ENCODE data around the gene AHNAK2.

The AHNAK2 gene

DNA sequence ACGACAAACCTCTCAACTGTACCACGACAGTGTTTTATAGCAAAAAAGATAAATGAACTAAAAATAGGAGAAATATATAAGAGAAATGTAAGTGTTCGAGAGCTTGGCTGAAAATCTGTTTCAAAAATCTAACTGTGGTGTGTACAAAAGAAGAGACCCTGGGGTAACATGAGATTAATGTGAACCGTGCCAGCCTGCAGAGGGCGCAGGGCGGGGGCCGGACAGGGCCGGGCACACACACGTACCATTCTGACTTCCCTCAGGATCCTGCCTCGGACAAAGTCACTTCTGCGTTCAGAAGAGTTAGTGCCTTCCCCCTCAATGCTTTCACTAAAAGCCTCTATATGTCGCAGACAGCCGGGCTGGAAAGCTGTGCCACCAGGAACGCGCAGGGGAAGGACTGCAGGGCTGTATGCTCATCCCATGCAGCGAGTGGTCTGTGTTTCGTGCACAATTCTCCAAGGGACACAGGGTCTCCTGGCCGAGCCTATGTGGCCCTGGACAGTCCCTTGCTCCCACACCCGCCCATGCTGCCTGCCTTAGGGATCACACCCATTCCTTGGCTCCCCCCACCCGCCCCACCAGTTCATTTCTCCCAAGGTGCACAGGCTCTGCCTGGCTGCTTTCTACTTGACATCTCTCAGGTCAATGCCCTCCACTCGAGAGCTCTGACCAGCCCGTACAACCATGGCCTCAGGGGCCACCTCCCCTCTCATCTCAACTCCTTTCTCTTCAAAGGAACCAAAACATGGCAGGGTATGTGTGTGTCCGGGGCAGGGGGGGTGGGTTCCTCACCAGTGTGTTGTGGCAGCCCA is 34.2 kb upstream of the AHNAK2 start:
- DNase-seq (ENCODE audit: low read depth in 2 of 2), result no peak

DNA sequence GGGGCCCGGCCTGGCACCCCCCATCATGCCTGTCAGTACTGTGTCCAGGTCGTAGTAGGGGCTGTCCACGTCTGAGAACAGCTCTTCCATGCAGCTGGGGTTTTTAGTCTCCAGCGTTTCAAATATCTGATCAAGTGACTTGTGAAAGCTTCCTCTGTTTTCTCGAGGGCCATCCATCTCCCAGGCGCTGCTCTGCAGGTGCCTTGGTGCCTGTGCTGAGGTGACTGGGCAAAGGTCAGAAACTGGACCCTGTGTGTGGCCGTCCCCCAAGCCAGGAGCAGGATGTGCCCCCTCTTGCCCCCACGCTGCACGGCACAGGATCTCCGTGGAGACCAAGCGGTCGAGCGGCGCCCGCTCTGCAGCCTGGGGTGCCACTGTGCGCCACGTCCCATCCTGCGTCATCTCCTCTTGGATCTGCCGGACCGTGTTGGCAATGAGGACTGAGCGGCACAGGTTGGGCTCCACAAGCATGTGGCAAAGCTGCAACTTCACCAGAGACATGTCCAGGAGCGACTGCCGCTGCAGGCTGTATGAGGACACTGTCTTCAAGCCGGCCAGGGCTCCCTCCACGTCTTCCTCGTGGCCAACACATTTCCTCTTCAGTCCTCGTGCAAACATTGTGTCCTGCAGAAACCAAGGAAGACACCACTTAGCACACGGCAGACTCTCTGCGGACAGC is 33.3 kb upstream of the AHNAK2 start:
- DNase-seq (ENCODE audit: low read depth in 2 of 2), result no peak

DNA sequence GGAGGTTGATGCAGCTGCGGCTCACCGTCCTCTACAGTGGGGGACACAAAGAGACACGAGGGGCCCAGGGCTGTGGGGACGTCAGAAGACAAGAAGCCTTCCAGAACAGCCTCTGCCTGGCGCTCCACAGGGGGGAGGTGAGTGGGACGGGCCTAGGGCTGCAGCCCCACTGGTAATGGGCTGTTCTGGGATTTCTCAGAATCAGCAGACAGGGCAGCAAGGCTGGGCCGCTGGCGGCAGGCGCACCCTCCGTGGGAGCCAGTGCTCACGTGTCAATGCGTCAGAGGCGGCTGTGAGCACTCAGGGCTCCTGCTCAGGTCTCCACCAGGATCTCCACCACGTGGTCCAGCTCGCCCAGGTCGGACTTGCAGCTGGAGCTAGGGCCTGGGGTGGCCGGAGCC is 32.7 kb upstream of the AHNAK2 start:
- DNase-seq (ENCODE audit: low read depth in 2 of 2), result no peak

DNA sequence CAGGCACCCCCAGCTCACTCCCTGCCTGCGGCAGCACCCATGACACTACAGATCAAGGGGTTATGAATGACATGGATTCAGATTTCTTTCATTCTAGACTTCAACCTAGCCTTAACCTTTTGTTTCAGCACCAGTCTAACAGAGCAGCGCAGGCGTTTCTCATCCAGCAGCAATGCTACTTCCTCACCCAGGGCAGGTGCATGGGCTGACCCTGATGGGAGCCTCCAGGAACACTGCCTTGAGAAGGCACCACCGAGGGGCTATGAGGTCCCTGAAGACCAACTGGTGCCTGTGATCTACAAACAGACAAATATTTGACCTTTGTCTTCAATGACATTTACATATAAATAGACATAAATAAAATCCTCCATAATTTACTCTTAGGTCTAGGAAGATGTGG is 31.9 kb upstream of the AHNAK2 start:
- DNase-seq (ENCODE audit: low read depth in 2 of 2), result no peak

DNA sequence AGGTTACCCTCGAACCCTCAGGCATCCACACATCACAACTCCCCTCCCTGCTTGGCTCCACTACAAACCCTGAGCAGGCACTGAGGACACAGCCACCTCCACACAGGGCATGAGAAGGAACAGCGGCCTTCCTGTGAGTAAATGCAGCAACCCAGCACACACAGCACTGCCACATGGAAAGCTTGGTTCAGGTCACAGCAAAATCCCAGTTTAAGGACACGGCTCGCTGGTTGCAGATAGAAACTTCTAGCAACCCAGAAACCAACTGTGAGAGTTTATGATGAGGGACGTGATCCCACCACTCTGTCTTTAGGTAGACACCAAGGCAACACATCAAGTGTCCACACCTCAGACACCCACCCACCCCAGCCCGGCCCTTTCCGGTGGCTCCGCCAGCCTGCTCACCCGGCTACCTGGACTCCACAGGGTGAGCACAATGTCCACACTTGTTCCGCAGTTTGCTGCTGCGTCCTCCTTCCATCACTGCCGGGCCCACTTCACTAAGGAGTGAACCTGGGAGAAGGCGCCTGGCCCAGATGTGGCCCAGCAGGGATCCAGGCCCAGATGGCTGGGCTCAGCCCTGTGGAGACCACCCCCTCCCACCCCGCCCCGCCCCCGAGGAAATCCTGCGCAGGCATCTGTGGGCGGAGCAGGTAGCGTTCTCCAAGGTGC is 29.6 kb upstream of the AHNAK2 start:
- DNase-seq (ENCODE audit: low read depth in 2 of 2), result no peak

DNA sequence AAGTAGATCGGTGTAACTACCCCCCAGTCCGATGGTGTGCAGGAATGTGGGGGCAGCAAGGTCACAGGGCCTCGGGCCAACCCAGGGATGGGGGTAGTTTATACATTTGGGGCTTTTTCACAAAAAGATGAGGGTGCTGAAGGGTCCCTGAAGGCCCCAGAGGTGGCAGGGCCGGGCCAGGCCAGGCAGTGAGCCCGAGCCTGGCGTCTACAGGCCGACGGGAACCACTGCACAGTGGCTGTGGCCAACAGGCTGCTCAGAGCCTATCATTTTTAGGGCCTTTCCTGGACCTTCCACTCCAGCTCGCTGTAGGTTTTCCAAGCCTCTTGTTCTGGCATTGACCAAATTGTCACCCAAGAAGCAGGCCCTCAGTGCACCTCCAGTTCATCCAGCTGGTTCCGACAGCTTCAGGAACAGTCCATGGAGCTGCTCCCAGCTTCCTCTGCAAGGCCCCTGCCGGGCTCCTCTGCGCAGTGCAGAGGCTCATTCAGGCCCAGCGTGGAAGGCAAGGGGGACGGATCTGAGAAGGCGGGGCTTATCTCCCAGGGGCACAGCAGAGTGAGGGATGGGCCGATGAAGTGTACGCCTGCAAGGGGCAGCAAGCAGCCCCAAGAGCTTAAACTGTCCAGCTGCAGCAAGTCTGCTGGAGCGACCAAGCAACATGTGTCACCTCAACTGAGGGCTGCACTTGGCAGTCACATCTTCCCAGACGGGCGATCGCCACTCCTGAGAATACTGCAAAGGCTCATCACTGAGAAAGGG is 28.8 kb upstream of the AHNAK2 start:
- DNase-seq (ENCODE audit: low read depth in 2 of 2), result no peak

DNA sequence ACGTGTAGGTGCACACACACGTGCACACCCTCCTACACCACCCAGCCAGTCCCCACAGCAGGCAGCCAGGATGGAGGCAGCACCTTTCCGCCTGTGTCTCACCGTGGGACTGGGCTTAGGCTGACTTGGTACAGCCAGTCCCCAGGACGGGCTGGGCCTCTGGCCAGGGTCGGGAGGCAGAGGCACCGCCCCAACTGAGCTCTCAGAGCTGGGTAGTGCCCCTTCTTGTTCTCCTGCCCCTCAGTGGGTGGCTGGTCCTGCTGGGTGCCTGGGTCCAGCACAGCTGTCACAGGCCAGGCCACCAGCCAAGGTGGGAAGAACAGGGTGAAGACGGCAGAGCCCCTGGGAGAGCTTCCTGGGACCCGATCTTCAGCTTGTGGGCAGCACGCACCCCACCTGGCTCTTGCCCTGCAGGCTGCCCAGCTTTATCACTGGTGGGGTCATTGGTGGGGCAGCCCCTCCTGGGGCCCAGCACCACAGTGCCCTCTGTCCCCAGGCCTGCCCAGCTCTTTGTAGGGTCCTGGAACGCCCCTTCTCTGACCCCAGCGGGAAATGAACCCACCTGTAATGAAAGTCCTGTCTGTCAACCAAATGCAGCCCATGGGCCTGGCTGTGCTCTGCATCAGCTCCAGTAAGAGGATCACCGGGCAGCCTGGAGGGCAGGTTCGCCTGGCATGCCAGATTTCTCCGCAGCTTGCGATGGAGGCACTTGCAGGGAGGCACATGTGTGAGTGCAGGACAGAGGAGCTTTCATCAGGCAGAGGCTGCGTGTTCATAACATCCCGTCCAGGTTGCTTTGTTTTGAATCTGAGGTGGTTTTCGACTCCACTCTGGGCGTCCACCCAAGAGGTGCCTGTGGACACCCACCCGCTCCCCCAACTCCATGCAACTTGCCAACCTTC is 28.0 kb upstream of the AHNAK2 start:
- no peak for DNase-seq (ENCODE audit: low read depth in 2 of 2)

DNA sequence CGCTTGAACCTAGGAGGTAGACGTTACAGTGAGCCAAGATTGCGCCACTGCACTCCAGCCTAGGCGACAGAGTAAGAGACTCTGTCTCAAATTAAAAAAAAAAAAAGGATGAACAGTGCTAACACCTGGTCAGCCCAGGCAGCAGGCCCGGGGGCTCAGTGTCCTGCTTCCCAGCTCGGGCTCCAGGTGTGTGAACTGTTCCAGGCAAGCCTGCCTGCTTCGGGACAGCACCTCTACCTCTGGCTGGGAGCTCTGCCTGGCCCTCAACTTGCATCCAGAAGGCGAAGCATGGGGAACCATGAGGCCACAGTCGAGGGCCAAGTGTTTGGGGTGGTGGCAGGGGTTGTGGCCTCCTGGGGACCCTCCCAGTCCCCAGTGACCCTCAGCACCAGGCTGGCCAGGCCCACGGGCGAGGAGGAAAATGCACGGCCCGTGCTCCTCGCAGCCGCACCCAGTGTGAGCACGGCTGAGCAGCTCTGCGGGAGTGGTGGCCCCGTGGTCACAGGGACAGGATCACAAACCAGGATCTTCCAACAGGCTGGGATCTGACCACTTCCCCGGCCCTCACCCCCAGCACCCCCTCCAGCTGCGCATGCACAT is 27.3 kb upstream of the AHNAK2 start:
- DNase-seq (ENCODE audit: low read depth in 2 of 2), result no peak

DNA sequence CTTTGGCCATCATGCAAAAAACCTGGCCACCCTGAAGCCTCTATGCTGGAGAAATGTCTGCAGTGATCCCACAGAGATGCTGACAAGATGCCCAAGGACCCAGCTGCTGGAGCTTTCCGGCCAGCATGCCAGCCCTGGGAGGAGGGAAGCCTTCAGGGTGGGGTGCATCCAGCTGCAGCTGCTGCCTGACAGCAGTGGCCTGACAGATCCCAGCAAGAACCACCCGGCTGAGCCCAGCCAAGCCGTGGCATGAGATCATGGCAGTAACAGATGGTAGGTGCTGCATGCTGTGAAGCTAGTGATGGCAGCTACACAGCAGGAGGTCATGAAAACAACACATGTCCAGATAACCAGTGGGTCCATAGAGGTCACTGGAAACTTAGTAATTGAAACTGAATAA is 21.2 kb upstream of the AHNAK2 start:
- no peak for DNase-seq (ENCODE audit: low read depth in 2 of 2)

DNA sequence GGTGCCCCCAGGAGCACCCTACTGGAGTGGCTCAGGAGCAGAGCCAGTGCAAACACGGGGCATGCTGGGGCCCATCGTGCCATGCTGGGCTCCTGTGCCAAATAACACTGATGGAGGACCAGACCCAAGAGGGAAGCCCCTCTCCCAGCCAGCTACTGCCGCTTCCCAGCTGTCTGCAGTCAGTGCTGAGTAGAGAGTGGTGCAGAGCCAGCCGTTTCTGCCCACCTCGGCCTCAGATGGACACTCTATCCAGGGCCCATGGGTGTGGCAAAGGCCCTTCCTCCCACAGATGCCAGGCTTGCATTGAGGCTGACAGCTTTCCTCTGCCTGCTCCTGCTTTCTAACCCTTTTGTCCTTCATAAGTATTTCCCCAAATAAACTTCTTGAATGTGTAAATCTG is 20.6 kb upstream of the AHNAK2 start:
- DNase-seq (ENCODE audit: low read depth in 2 of 2), result no peak

DNA sequence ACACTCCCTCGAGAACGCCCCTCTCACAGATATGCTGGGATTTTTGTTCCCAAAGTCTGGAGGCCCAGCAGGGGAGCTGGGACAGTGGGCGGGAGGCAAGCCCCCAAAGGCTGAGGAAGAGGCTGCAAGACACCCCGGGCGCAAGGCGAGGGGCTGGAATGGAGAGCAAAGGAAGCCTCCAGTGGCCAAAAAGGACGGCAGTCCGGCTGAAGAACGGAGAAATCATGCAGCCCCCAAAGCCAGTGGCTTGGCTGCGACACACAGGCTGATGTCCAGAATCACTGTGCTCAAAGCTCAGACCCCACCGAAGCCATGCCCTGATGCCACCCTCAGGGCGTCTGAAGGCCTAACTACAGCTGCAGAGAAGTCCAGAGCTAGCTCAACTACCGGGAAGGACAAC is 18.3 kb upstream of the AHNAK2 start:
- DNase-seq (ENCODE audit: low read depth in 2 of 2), result no peak

DNA sequence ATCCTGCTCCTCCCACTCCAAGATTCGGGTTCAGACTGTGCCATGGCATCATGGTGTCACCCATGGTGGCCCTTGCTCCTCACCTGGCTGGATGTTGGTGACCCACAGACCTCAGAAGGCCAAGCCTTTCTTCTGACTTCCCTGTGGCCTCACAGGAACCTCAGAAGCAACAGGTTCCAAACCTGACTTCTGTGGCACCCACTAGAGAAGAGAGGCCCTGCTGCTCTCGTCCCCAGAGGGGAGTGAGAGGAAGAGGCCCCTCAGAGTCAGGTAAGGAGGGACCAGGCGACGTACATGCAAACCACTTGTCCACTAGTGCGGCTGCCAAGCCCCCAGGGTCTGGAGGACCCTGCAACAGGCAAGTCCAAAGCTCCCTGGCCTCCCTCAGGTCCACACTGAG is 17.9 kb upstream of the AHNAK2 start:
- no peak for DNase-seq (ENCODE audit: low read depth in 2 of 2)

DNA sequence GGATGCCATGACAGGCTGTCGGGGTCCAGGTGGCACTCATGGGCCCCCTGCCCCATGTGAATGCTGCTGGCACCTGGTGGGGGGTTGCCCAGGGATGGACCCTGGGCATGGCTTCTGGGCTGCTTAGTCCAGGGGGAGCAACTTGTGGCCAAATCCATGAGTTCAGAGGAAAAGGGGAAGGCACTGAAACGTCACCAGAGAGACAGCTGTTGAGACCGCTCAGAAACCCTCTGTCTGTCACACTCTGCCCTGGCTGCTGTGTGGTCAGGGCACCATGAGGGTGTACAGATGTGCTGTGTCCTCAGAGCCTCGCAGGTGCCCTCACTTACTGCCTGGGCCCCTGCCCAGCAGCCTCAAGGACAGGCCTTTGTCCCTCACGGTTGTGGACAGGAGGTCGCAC is 16.8 kb upstream of the AHNAK2 start:
- no peak for DNase-seq (ENCODE audit: low read depth in 2 of 2)

DNA sequence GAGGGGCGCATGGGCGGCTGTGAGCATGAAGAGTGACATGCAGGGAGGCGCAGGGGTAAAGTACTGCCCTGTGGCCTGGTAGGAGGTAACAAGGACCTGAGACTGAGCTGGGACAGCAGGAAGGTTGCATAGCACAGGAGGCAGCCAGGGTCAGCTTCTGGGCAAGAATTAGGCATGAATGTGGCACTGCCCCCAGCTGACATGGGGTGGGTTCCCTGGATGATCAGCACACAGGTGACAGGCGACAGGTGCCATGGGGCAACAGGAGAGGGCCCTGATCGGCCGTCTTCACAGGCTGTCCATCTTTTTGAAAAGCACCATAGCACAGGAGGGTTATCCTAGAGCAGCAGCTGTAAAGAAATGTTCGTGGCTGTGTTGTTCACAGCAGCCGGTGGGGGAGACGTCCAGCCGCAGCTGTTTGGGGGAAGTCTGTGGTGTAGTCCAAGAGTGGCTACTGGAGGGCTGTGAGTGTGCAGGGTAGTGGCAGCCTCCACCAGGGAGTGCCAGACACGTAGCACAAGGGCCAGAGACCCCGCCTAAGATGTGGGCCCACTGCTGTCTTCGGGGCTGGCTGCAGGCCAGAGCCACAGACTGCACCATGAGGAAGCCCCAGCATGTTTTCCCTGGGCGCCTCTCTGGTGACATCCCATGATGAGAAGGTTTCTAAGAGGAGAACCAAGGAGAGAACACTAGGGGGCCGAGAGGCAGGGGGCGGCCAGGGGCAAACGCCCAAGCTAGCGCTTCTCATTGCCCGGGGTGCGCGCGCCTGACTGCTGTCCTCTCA is 15.8 kb upstream of the AHNAK2 start:
- DNase-seq (ENCODE audit: low read depth in 2 of 2), result no peak

DNA sequence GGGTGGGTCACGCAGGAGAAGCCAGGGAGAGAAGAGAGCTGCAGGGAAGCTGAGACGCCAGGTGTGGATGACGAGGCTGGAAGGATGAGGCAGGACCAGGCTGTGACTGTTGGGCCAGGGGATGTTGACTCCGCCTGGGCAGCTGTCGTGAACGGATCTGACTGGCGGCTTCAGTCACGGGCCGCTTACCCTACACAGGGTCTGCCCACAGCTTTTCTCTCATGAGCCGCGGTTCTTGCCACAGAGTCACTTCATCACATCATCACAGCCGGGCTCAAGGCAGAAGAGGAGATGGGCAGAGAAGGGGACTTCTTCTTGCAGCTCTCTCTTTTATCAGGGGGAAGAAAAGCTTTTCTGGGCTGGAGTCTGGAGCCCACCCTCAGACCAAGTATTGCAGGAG is 15.1 kb upstream of the AHNAK2 start:
- no peak for DNase-seq (ENCODE audit: low read depth in 2 of 2)

DNA sequence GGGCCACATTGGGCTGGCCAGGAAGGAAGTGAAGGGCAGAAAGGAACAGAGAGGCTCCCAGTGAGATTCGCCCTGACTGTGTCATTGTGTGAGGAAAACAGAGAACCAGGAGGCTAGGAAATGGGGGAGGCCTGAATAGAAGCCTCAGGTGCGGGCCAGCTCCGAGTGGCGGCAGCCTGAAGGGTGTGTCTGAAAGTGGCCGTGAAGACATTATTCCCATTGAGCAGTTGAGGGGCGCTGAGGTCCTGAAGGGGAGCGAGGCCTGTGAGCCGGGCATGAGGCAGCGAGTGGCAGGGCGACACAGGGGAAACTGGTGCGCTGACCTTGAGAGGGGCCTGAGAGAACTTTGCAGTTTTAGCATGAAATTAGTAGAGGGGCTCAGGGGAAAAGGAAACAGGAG is 14.3 kb upstream of the AHNAK2 start:
- DNase-seq (ENCODE audit: low read depth in 2 of 2), result no peak

DNA sequence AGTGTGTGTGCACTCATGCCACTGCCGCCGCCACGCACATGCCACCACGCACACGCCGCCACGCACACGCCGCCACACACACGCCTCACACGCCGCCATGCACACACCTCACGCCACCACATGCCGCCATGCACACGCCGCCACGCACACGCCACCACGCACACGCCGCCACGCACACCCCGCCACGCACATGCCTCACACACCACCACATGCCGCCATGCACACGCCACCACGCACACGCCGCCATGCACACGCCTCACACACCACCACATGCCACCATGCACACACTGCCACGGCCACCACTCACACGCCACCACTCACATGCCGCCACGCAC is 13.7 kb upstream of the AHNAK2 start:
- DNase-seq (ENCODE audit: low read depth in 2 of 2), result no peak

DNA sequence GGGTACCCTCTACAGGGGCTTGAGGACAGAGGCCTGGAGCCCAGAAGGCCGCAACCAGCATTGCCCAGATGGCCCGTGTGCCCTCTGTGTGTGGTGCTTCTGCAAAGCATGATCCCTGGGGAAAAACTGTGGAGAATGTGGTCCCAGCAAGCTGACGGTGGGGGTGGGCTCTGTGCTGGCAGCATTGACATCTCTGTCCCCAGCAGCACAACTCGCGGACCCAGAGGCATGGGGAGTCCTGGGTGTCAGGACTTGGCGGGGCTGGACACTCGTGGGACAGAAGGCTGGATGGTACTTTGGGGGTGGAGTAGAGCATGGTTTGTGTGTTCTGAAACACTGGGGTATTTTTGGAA is 11.8 kb upstream of the AHNAK2 start:
- no peak for DNase-seq (ENCODE audit: low read depth in 2 of 2)

DNA sequence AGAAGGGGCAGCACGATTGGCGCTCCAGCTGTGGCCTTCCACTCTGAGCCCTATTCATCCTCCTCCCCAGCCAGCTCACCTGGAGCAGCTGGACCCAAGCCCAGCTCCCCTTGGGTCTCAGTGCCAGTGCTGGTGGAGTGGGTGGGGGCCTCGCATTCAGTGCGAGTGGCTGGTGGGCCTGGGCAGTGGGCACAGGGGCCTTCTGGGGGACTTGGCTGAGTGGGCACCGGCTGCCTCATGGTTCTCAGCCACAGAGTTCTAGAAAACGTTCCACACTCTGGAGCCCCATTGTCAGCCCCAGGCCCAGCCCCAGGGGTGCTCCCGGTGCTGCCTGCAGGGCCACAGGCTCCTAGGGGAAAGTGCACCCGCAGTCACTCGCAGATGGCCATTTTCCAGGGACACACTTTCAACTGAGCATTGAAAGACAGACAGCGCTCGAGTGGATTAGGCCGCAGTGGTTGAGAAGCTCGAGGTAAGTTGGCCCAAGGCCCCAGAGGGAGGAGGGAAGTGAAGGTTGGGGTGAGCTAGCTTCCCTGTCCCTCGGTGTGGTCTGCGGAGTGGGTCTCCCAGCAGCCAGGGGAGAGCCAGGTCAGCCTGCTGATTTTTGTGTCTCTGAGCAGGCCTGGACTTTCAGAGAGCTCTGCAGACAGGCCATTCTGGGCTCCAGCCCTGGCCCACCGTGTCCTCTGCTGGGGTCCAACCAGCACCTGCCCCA is 11.2 kb upstream of the AHNAK2 start:
- no peak for DNase-seq (ENCODE audit: low read depth in 2 of 2)

Data from stimulated activated CD4-positive, alpha-beta T cell treated with anti-CD3 and anti-CD28 coated beads, Interleukin-4, amount 100 ng/mL, for 48 hours (primary cell).